H1 (cell line): ENCODE measurements around the gene CRIP1. TPM values are rescaled to one million over a fixed set of nuclear protein-coding genes. Genes with fewer than 3 reads are reported as not detected.
A peak's percentile ranks its signal among the peaks of the same experiment; 100 is the strongest.

Source experiments
- CTCF ChIA-PET: fragments of 300-600 bp; sonication (Branson Sonifier 250); formaldehyde crosslinking; loops from one replicate; lab custom pipeline; 2021; ENCODE audit not compliant: partially characterized antibody; lab: Charles Lee
- POLR2A ChIA-PET: fragments of 300-600 bp; sonication (Branson Sonifier 250); formaldehyde crosslinking; loops from one replicate; lab custom pipeline; 2021; ENCODE audit warnings: inconsistent platforms; ENCODE audit not compliant: partially characterized antibody; lab: Charles Lee
- DNase-seq, 2 experiments: peaks; one replicate each; pipeline versions ENCODE4 v3.0.0 to v3.0.0-alpha.2; 2010 to 2022; ENCODE audit warnings: low spot score in 2 of 2, low read depth in 1 of 2, mixed read lengths in 1 of 2
- FAIRE-seq: peaks from 2 replicates; lab custom pipeline; 2011; peaks lifted over from hg19 to GRCh38; lab: Jason Lieb, UNC
- H2AFZ ChIP-seq: 2 replicates; pipeline ENCODE4 v1.8.1; 2012; ENCODE audit warnings: low read length, inconsistent platforms
- H2AK5ac ChIP-seq: 2 replicates; pipeline ENCODE4 v1.6.1; 2013; ENCODE audit warnings: low read depth, low read length
- H2BK120ac ChIP-seq: replicated peaks from 2 replicates; pipeline ENCODE3; 2013; ENCODE audit warnings: low read depth, low read length, inconsistent platforms
- H2BK12ac ChIP-seq: 2 replicates; pipeline ENCODE4 v1.6.1; 2013; ENCODE audit warnings: low read depth, low read length
- H2BK15ac ChIP-seq: 2 replicates; pipeline ENCODE4 v1.6.1; 2013; ENCODE audit warnings: low read length
- H2BK20ac ChIP-seq: 2 replicates; pipeline ENCODE4 v1.6.1; 2013; ENCODE audit warnings: low read length
- H2BK5ac ChIP-seq: 2 replicates; pipeline ENCODE4 v1.6.1; 2013; ENCODE audit warnings: low read depth, low read length
- H3K14ac ChIP-seq: 2 replicates; pipeline ENCODE4 v1.6.1; 2013; ENCODE audit warnings: inconsistent platforms; ENCODE audit not compliant: insufficient read length
- H3K18ac ChIP-seq: 2 replicates; pipeline ENCODE4 v1.6.1; 2013; ENCODE audit warnings: low read length; ENCODE audit errors: extremely low read depth
- H3K23ac ChIP-seq: 2 replicates; pipeline ENCODE4 v1.6.1; 2013; ENCODE audit warnings: inconsistent platforms; ENCODE audit not compliant: insufficient read length
- H3K23me2 ChIP-seq: 2 replicates; pipeline ENCODE4 v1.6.1; 2013; ENCODE audit warnings: low read depth, low read length
- H3K27ac ChIP-seq: 2 replicates; pipeline ENCODE4 v1.6.1; 2011; ENCODE audit warnings: low read depth, low read length, inconsistent platforms
- H3K27me3 ChIP-seq, 4 experiments: replicated peaks in 1 of 4; 1 replicate in 1 of 4; 2 replicates in 3 of 4; pipeline versions ENCODE4 v1.6.1 to v1.8.1; 2011 to 2013; ENCODE audit warnings: low read length in 3 of 4, mild to moderate bottlenecking in 3 of 4, inconsistent platforms in 2 of 4, mixed read lengths in 2 of 4, moderate library complexity in 1 of 4; ENCODE audit not compliant: control insufficient read depth in 3 of 4, insufficient read depth in 3 of 4; ENCODE audit errors: extremely low read depth in 1 of 4
- H3K36me3 ChIP-seq, 4 experiments: 2 replicates each; pipeline versions ENCODE4 v1.6.1 to v1.8.1; 2011 to 2013; ENCODE audit warnings: mild to moderate bottlenecking in 4 of 4, low read length in 3 of 4, moderate library complexity in 2 of 4, control low read depth in 1 of 4, inconsistent platforms in 1 of 4; ENCODE audit not compliant: insufficient read depth in 4 of 4, control insufficient read depth in 2 of 4
- H3K4ac ChIP-seq: replicated peaks from 2 replicates; pipeline ENCODE3; 2013; ENCODE audit warnings: low read length, low read depth, mixed read lengths, inconsistent platforms; ENCODE audit not compliant: insufficient read length
- H3K4me1 ChIP-seq, 4 experiments: replicated peaks in 1 of 4; 1 replicate in 1 of 4; 2 replicates in 3 of 4; pipeline versions ENCODE4 v1.6.1 to v1.8.1; 2011 to 2013; ENCODE audit warnings: low read length in 3 of 4, inconsistent platforms in 2 of 4, mixed read lengths in 1 of 4; ENCODE audit not compliant: insufficient read depth in 4 of 4, control insufficient read depth in 3 of 4
- H3K4me2 ChIP-seq, 2 experiments: 2 replicates each; pipeline versions ENCODE4 v1.6.1 to v1.8.1; 2011 to 2013; ENCODE audit warnings: low read depth in 2 of 2, low read length in 2 of 2, control low read depth in 1 of 2, inconsistent platforms in 1 of 2, mild to moderate bottlenecking in 1 of 2; ENCODE audit not compliant: insufficient read depth in 1 of 2
- H3K4me3 ChIP-seq, 4 experiments: fragments of 200-600, 300-600 bp in 1 of 4; sonication (generic), shearing (Covaris generic), sonication (Bioruptor Twin) in 1 of 4; 2 replicates each; pipeline versions ENCODE4 v1.5.1 to v1.8.1; 2011 to 2016; ENCODE audit warnings: low read length in 4 of 4, low read depth in 3 of 4, control low read depth in 2 of 4, inconsistent platforms in 2 of 4, mild to moderate bottlenecking in 2 of 4, mixed read lengths in 1 of 4, moderate library complexity in 1 of 4; ENCODE audit not compliant: insufficient read depth in 2 of 4; ENCODE audit errors: extremely low read depth in 1 of 4
- H3K56ac ChIP-seq: replicated peaks from 2 replicates; pipeline ENCODE3; 2013; ENCODE audit warnings: low read depth, mild to moderate bottlenecking, mixed read lengths, low read length, inconsistent platforms; ENCODE audit not compliant: insufficient read length
- H3K79me1 ChIP-seq: 2 replicates; pipeline ENCODE4 v1.6.1; 2013; ENCODE audit warnings: low read depth, low read length, control low read depth
- H3K79me2 ChIP-seq, 2 experiments: 2 replicates each; pipeline versions ENCODE4 v1.6.1 to v1.8.1; 2012 to 2013; ENCODE audit warnings: low read length in 2 of 2, mild to moderate bottlenecking in 2 of 2, inconsistent platforms in 1 of 2; ENCODE audit not compliant: insufficient read depth in 2 of 2, control insufficient read depth in 1 of 2
- H3K9ac ChIP-seq, 4 experiments: replicated peaks in 1 of 4; 1 replicate in 1 of 4; 2 replicates in 3 of 4; pipeline versions ENCODE4 v1.6.1 to v1.8.1; 2011 to 2013; ENCODE audit warnings: low read depth in 3 of 4, low read length in 3 of 4, control low read depth in 2 of 4, mild to moderate bottlenecking in 2 of 4, moderate library complexity in 2 of 4, inconsistent platforms in 1 of 4; ENCODE audit errors: extremely low read depth in 1 of 4
- H3K9me3 ChIP-seq, 2 experiments: 2 replicates each; pipeline versions ENCODE4 v1.6.1 to v1.8.1; 2012 to 2013; ENCODE audit warnings: mild to moderate bottlenecking in 2 of 2, moderate library complexity in 2 of 2, control low read depth in 1 of 2, inconsistent platforms in 1 of 2, low read depth in 1 of 2, low read length in 1 of 2, mixed read lengths in 1 of 2; ENCODE audit not compliant: insufficient read depth in 2 of 2
- H4K20me1 ChIP-seq, 2 experiments: replicated peaks in 1 of 2; 2 replicates each; pipeline versions ENCODE3 to v1.8.1; 2011 to 2013; ENCODE audit warnings: inconsistent platforms in 2 of 2, low read length in 2 of 2, mild to moderate bottlenecking in 1 of 2; ENCODE audit not compliant: insufficient read depth in 2 of 2, control insufficient read depth in 1 of 2
- H4K5ac ChIP-seq: 2 replicates; pipeline ENCODE4 v1.6.1; 2013; ENCODE audit warnings: low read length, low read depth, mixed read lengths, inconsistent platforms; ENCODE audit not compliant: insufficient read length
- H4K8ac ChIP-seq: 2 replicates; pipeline ENCODE4 v1.8.0; 2013; ENCODE audit warnings: mild to moderate bottlenecking, moderate library complexity, low read length, inconsistent platforms; ENCODE audit not compliant: insufficient read depth; ENCODE audit errors: extremely low read depth
- H4K91ac ChIP-seq: replicated peaks from 2 replicates; pipeline ENCODE3; 2013; ENCODE audit warnings: low read length, mixed read lengths, inconsistent platforms; ENCODE audit not compliant: insufficient read length
- CTCF ChIP-seq, 3 experiments: IDR thresholded peaks; 1 replicate in 2 of 3; 2 replicates in 1 of 3; pipeline versions ENCODE4 v1.5.1 to v1.6.1; 2011; ENCODE audit warnings: low read length in 3 of 3, mild to moderate bottlenecking in 3 of 3, inconsistent platforms in 2 of 3, low read depth in 1 of 3, moderate library complexity in 1 of 3; ENCODE audit not compliant: insufficient read depth in 1 of 3; ENCODE audit errors: control extremely low read depth in 1 of 3
- POLR2AphosphoS5 ChIP-seq: IDR thresholded peaks from 2 replicates; pipeline ENCODE4 v1.6.1; 2011; ENCODE audit warnings: low read depth, low read length
- WGBS, 2 experiments: shearing (Covaris generic) in 1 of 2; methylation state at CpG; one replicate each; pipeline versions ENCODE4 v1.1.6 to v1.1.7; 2013 to 2015; ENCODE audit warnings: low lambda C conversion rate in 2 of 2, mixed read lengths in 2 of 2, inconsistent platforms in 1 of 2, low coverage in 1 of 2, missing lambda C conversion rate in 1 of 2; ENCODE audit not compliant: insufficient replicate concordance in 2 of 2, insufficient coverage in 1 of 2, insufficient read length in 1 of 2; ENCODE audit errors: extremely low coverage in 1 of 2, missing lambda C conversion rate in 1 of 2; 5-methylcytosine and 5-hydroxymethylcytosine counted together
- polyA plus RNA-seq, 7 experiments: library from polyadenylated mRNA; depleted of rRNA in 3 of 7; stranded (reverse) in 5 of 7; unstranded in 2 of 7; fragments of >200 nt in 5 of 7; fragments of 200-250 nt in 2 of 7; gene quantifications; 1 replicate in 5 of 7; 2 replicates in 1 of 7; 4 replicates in 1 of 7; pipeline versions ENCODE4 v1.2.1 to v1.2.3, GENCODE V29; 2011 to 2013; ENCODE audit warnings: missing spikeins in 2 of 7, mixed read lengths in 2 of 7
- total RNA-seq: library from RNA; stranded (reverse); fragmentation: NEBNext Ultra II Directional; extraction: Animal tissue kit (Norgen Biotek cat#: 25700); gene quantifications from 2 replicates; pipeline ENCODE4 v1.2.1, GENCODE V29; 2021

CRIP1 gene
- total and polyA plus RNA-seq, 2 of the 8 experiments (the other 6 are each of a cell fraction or from before 2014, with no cell fraction given): 1.2 to 2.2 TPM

GRCh38 chr14:105500726-105501101 lies 14.0 kb downstream of the CRIP1 start:
- Histone ChIP-seq H3K4me3 (no peak overlapping the region), H3K18ac (no peak overlapping the region), H3K4me1 (peaks cover 0 to 3% (median 0%) of the 10 kb centered on the region in 4 experiments; a peak in 2 of 7 replicates), H3K27me3 (no peaks in the 10 kb centered on the region), H3K4me2 (no peak overlapping the region), H2BK12ac (no peak overlapping the region), H3K23ac (no peak overlapping the region), H3K79me1 (no peaks in the 10 kb centered on the region), H3K79me2 (no peaks in the 10 kb centered on the region), H2BK20ac (no peak overlapping the region), H3K36me3 (no peaks in the 10 kb centered on the region), H4K8ac (no peak overlapping the region; the same call in 1 of the 2 replicates), H3K9me3 (no peaks in the 10 kb centered on the region), H3K4ac (no peak overlapping the region), H2AFZ (no peak overlapping the region), H2BK5ac (no peak overlapping the region), H2BK120ac (no peak overlapping the region), H4K20me1 (peaks cover 0 to 2% of the 10 kb centered on the region in 2 experiments), H3K9ac (no peak overlapping the region), H3K23me2 (no peaks in the 10 kb centered on the region), H3K56ac (no peak overlapping the region), H4K5ac (no peak overlapping the region), H3K14ac (no peak overlapping the region), H3K27ac (no peak overlapping the region), H2AK5ac (no peak overlapping the region), H2BK15ac (no peak overlapping the region), H4K91ac (no peak overlapping the region)
- DNase-seq (no peak), FAIRE-seq (no peak)
- 89% methylated on average over 10 of the region's 10 CpGs; no CpG with 5 or more reads in 1 of the 2 experiments for WGBS, 2 experiments
- TF ChIP-seq POLR2AphosphoS5: 0 out of 2 replicates have a peak, but pooled peaks have one; percentile 15
- TF ChIP-seq CTCF (IDR thresholded peaks at IDR 0.05; ENCODE audit: control extremely low read depth in 1 of 3, insufficient read depth in 1 of 3, low read depth in 1 of 3, low read length in 3 of 3): no peak
- ChIA-PET CTCF (interaction anchor here (1.3 kb wide), 1 partner anchor 14 kb away, joined by 5 read pairs; the partner anchor contains the start of gene CRIP1), POLR2A (interaction anchor here (1.4 to 1.7 kb wide), 2 partner anchors 43 to 53 kb away, joined by 3 to 4 read pairs; no protein-coding TSS in a partner anchor)
